SU-DHL-6 (cell line): ENCODE data around the gene MICAL2.

ENCODE experiments used
- H2AFZ ChIP-seq: fragments of 200-600 bp; sonication (generic); 2 replicates; pipeline ENCODE4 v1.6.1; 2014; ENCODE audit warnings: low read depth, mild to moderate bottlenecking, moderate library complexity, mixed read lengths, antibody characterized with exemption, low read length; ENCODE audit not compliant: severe bottlenecking
- H3F3A ChIP-seq: fragments of 200-600 bp; shearing (Covaris generic); 2 replicates; pipeline ENCODE4 v1.6.0; 2016; ENCODE audit warnings: antibody characterized with exemption, mild to moderate bottlenecking; ENCODE audit not compliant: insufficient read depth
- H3K27ac ChIP-seq: fragments of 200-600 bp; sonication (generic); 2 replicates; pipeline ENCODE4 v1.5.1; 2016; ENCODE audit warnings: low read depth, mild to moderate bottlenecking, low read length, moderate library complexity, mixed read lengths
- H3K27me3 ChIP-seq: fragments of 200-600 bp; sonication (generic), shearing (Covaris generic); 2 replicates; pipeline ENCODE4 v1.6.0; 2014; ENCODE audit warnings: mild to moderate bottlenecking, low read length
- H3K36me3 ChIP-seq: fragments of 200-600 bp; sonication (generic); 2 replicates; pipeline ENCODE4 v1.6.1; 2014; ENCODE audit warnings: mild to moderate bottlenecking, low read length, mixed read lengths
- H3K4me2 ChIP-seq: fragments of 300-600, 200-600 bp; shearing (Covaris generic), sonication (generic); 2 replicates; pipeline ENCODE4 v1.6.0; 2014; ENCODE audit warnings: low read length, low read depth, mild to moderate bottlenecking; ENCODE audit not compliant: poor library complexity, severe bottlenecking
- H3K4me3 ChIP-seq: fragments of 200-600 bp; sonication (generic); 2 replicates; pipeline ENCODE4 v1.5.1; 2014; ENCODE audit warnings: antibody characterized with exemption, low read length, mild to moderate bottlenecking, mixed read lengths; ENCODE audit not compliant: insufficient read depth, poor library complexity, severe bottlenecking
- H3K79me2 ChIP-seq: fragments of 200-600 bp; sonication (generic); 2 replicates; pipeline ENCODE4 v1.6.1; 2014; ENCODE audit warnings: mild to moderate bottlenecking, low read length, moderate library complexity; ENCODE audit not compliant: insufficient read depth
- H3K9ac ChIP-seq: fragments of 200-600 bp; sonication (generic); 2 replicates; pipeline ENCODE4 v1.7.0; 2014; ENCODE audit warnings: mild to moderate bottlenecking, low read length
- H3K9me2 ChIP-seq: fragments of 200-600 bp; sonication (generic); replicated peaks from 2 replicates; pipeline ENCODE4 v1.6.1; 2014; ENCODE audit warnings: low read length; ENCODE audit not compliant: insufficient read depth
- H3K9me3 ChIP-seq: fragments of 200-600 bp; sonication (generic); 2 replicates; pipeline ENCODE4 v1.6.1; 2014; ENCODE audit warnings: low read length, mixed read lengths; ENCODE audit not compliant: insufficient read depth
- H4K20me1 ChIP-seq: fragments of 200-600 bp; sonication (generic); 2 replicates; pipeline ENCODE4 v1.6.1; 2014; ENCODE audit warnings: low read depth, mild to moderate bottlenecking, antibody characterized with exemption, low read length, moderate library complexity, mixed read lengths
- CTCF ChIP-seq: fragments of 200-600 bp; sonication (generic); IDR thresholded peaks from one replicate; pipeline ENCODE4 v1.5.1; 2017; ENCODE audit warnings: antibody characterized with exemption, mild to moderate bottlenecking, low read length, moderate library complexity; ENCODE audit not compliant: insufficient read depth, poor library complexity, severe bottlenecking
- EZH2phosphoT487 ChIP-seq: fragments of 200-600 bp; sonication (generic), shearing (Covaris generic); conservative IDR thresholded peaks from 2 replicates; pipeline ENCODE4 v1.6.1; 2018; ENCODE audit warnings: mild to moderate bottlenecking, antibody characterized with exemption, low read length, moderate library complexity, mixed read lengths

The MICAL2 gene

GRCh38 chr11:12106501-12106900 lies 3.9 kb upstream of the MICAL2 start:
- Histone ChIP-seq H3K9ac (no peak overlapping the region), H4K20me1 (no peaks in the 10 kb centered on the region), H3K4me2 (no peak overlapping the region), H3K27ac (no peak overlapping the region), H2AFZ (no peak overlapping the region), H3K4me3 (no peak overlapping the region), H3K36me3 (no peaks in the 10 kb centered on the region), H3K27me3 (no peaks in the 10 kb centered on the region), H3F3A (no peaks in the 10 kb centered on the region), H3K9me3 (no peaks in the 10 kb centered on the region), H3K9me2 (no peaks in the 10 kb centered on the region), H3K79me2 (no peaks in the 10 kb centered on the region)
- TF ChIP-seq CTCF (no peak), EZH2phosphoT487 (no peak)

GRCh38 chr11:12108875-12109453 lies 1.4 kb upstream of the MICAL2 start:
- Histone ChIP-seq H3K9me3 (no peaks in the 10 kb centered on the region), H3K4me2 (no peak overlapping the region), H3K27ac (no peak overlapping the region), H4K20me1 (no peaks in the 10 kb centered on the region), H2AFZ (no peak overlapping the region), H3K4me3 (no peak overlapping the region), H3K36me3 (no peaks in the 10 kb centered on the region), H3F3A (no peaks in the 10 kb centered on the region), H3K9ac (no peak overlapping the region), H3K9me2 (no peaks in the 10 kb centered on the region), H3K79me2 (no peaks in the 10 kb centered on the region), H3K27me3 (no peaks in the 10 kb centered on the region)
- TF ChIP-seq CTCF: no peak
- TF ChIP-seq EZH2phosphoT487: no peak

- no peaks in the 10 kb centered on the region for H3K27me3 ChIP-seq
- H3K4me2 ChIP-seq: no peak overlapping the region
- no peak overlapping the region for H2AFZ ChIP-seq
- no peak for TF ChIP-seq EZH2phosphoT487
- H3K27ac ChIP-seq: no peak overlapping the region
- no peaks in the 10 kb centered on the region for H3K36me3 ChIP-seq
- no peak overlapping the region for H3K9ac ChIP-seq
- H3K79me2 ChIP-seq: no peaks in the 10 kb centered on the region
- no peaks in the 10 kb centered on the region for H3K9me3 ChIP-seq
- H4K20me1 ChIP-seq: no peaks in the 10 kb centered on the region
- H3K9me2 ChIP-seq: no peaks in the 10 kb centered on the region
- no peak overlapping the region for H3K4me3 ChIP-seq
- H3F3A ChIP-seq: no peaks in the 10 kb centered on the region
These were observed 696 bp upstream of the MICAL2 start for GRCh38 chr11:12109591-12110196.

GRCh38 chr11:12110714-12111548 lies 541 bp downstream of the MICAL2 start:
- no peak overlapping the region for H3K4me3 ChIP-seq
- no peak overlapping the region for H3K27ac ChIP-seq
- H3K9me2 ChIP-seq: no peaks in the 10 kb centered on the region
- H3K27me3 ChIP-seq: no peaks in the 10 kb centered on the region
- H3F3A ChIP-seq: no peaks in the 10 kb centered on the region
- no peaks in the 10 kb centered on the region for H3K9me3 ChIP-seq
- H3K36me3 ChIP-seq: no peaks in the 10 kb centered on the region
- no peak overlapping the region for H2AFZ ChIP-seq
- H3K4me2 ChIP-seq: no peak overlapping the region
- TF ChIP-seq EZH2phosphoT487: no peak
- no peak for TF ChIP-seq CTCF
- H3K79me2 ChIP-seq: no peaks in the 10 kb centered on the region
- H3K9ac ChIP-seq: no peak overlapping the region
- H4K20me1 ChIP-seq: no peaks in the 10 kb centered on the region
